GM18867 (cell line): ENCODE measurements around the gene ZNF574.

Source experiments
- ATAC-seq: cut with Tn5 transposase; IDR thresholded peaks from one replicate; pipeline ENCODE4 v1.9.1; 2021; ENCODE audit warnings: mild to moderate bottlenecking, moderate library complexity; ENCODE audit not compliant: unreplicated experiment

Gene ZNF574

GRCh38 chr19:42122691-42123607, 47.0 kb downstream of the ZNF574 start:
- ATAC-seq = peak; percentile 49

GRCh38 chr19:42123765-42124164, 47.8 kb downstream of the ZNF574 start:
- no peak for ATAC-seq

- no peak for ATAC-seq
These were observed 48.5 kb downstream of the ZNF574 start for GRCh38 chr19:42124386-42124901.

- no peak for ATAC-seq
These were observed 49.6 kb downstream of the ZNF574 start for GRCh38 chr19:42125536-42125935.

DNA sequence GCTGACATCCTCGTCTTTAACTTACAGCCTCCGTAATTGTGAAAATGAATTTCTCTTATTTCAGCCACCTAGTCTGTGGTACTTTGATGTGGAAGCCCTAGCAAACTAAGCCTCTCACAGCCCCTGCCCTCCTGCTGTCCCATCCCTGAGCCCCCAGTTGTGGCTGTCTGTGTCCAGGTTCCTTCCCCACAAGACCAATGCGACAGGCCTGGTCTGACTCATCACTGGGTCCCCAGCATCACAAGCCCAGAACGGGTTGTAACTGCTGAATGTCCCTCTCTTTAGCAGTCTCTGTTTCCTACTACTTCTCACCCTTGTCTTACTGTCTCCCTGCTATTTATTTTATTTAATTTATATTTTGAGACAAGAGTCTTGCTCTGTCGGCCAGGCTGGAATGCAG, 50.6 kb downstream of the ZNF574 start:
- ATAC-seq = no peak

- ATAC-seq = peak; percentile 59
These were observed 53.7 kb downstream of the ZNF574 start for GRCh38 chr19:42129399-42130253.

GRCh38 chr19:42130254-42130573, 54.2 kb downstream of the ZNF574 start:
- no peak for ATAC-seq
